Panc1 (cell line): ENCODE data around the gene ZDBF2.
"Not testable (repeated sequence)": the region's sequence is repeated elsewhere in the genome, so short reads cannot be mapped to it uniquely, and the experiment has no call there.

Source experiments
- POLR2AphosphoS5 ChIP-seq: IDR thresholded peaks from 2 replicates; pipeline ENCODE4 v1.6.1; 2012; ENCODE audit warnings: mild to moderate bottlenecking, low read depth, low read length, moderate library complexity
- REST ChIP-seq, 2 experiments: IDR thresholded peaks; 2 replicates each; pipeline ENCODE4 v1.6.1; 2011 to 2012; ENCODE audit warnings: low read depth in 2 of 2, control low read depth in 1 of 2, low read length in 1 of 2, mild to moderate bottlenecking in 1 of 2, moderate library complexity in 1 of 2; ENCODE audit not compliant: insufficient read depth in 1 of 2
- TF ChIP-seq, protein P1 (sequence below): fragments of 450-650 bp; IDR thresholded peaks from 2 replicates; pipeline ENCODE4 v1.5.1; 2017; ENCODE audit warnings: mild to moderate bottlenecking

GRCh38 chr2:206356840-206357239, 82.4 kb downstream of the ZDBF2 start:
- TF ChIP-seq, protein P1, sequence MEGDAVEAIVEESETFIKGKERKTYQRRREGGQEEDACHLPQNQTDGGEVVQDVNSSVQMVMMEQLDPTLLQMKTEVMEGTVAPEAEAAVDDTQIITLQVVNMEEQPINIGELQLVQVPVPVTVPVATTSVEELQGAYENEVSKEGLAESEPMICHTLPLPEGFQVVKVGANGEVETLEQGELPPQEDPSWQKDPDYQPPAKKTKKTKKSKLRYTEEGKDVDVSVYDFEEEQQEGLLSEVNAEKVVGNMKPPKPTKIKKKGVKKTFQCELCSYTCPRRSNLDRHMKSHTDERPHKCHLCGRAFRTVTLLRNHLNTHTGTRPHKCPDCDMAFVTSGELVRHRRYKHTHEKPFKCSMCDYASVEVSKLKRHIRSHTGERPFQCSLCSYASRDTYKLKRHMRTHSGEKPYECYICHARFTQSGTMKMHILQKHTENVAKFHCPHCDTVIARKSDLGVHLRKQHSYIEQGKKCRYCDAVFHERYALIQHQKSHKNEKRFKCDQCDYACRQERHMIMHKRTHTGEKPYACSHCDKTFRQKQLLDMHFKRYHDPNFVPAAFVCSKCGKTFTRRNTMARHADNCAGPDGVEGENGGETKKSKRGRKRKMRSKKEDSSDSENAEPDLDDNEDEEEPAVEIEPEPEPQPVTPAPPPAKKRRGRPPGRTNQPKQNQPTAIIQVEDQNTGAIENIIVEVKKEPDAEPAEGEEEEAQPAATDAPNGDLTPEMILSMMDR: not testable (repeated sequence)
- not testable (repeated sequence) for TF ChIP-seq POLR2AphosphoS5; REST (IDR thresholded peaks at IDR 0.05; ENCODE audit: insufficient read depth in 1 of 2, low read depth in 2 of 2, low read length in 1 of 2)
